SIG-M5 treated with dmso at 0.1 percent for 504 hours (cell line): ENCODE measurements around the gene EIF3D.
A peak's percentile ranks its signal among the peaks of the same experiment; 100 is the strongest.

Source experiments
- DNase-seq: peaks from one replicate; lab custom pipeline; 2025; ENCODE audit not compliant: unreplicated experiment; lab: John Stamatoyannopoulos, UW

Gene EIF3D

GRCh38 chr22:36467946-36468345 is 61.0 kb downstream of the EIF3D start:
- DNase-seq = peak; percentile 97

- DNase-seq = no peak
Observed at GRCh38 chr22:36467042-36467810, 61.7 kb downstream of the EIF3D start.

- DNase-seq = no peak
Observed at GRCh38 chr22:36466258-36466657, 62.7 kb downstream of the EIF3D start.

- DNase-seq = peak; percentile 41
Observed at GRCh38 chr22:36465232-36466021, 63.5 kb downstream of the EIF3D start.

GRCh38 chr22:36464715-36465231 is 64.2 kb downstream of the EIF3D start:
- DNase-seq = no peak

- DNase-seq = no peak
Observed at GRCh38 chr22:36463783-36464184, 65.2 kb downstream of the EIF3D start.

GRCh38 chr22:36461665-36462649 is 67.0 kb downstream of the EIF3D start:
- DNase-seq = no peak
